GM12878 (cell line): Measurements from ENCODE around the gene GHRL. TPM values are rescaled to one million over a fixed set of nuclear protein-coding genes. Genes with fewer than 3 reads are reported as not detected.

Source experiments
- ATAC-seq: fragments of 200-7000 bp; cut with Tn5 transposase; 3 replicates; pipeline ENCODE4 v1.9.1; 2020; ENCODE audit warnings: mild to moderate bottlenecking, moderate library complexity
- BruUV-seq: library from RNA; stranded (reverse); fragments of 400-500 nt; replicated peaks from 2 replicates; lab custom pipeline; 2021; lab: Mats Ljungman, UMichigan
- CTCF ChIA-PET: fragments of 300-600 bp; sonication (Branson Sonifier 250); formaldehyde crosslinking; extraction: SDS; loops from one replicate; lab custom pipeline; 2021; ENCODE audit warnings: inconsistent platforms; lab: Yijun Ruan, JAX
- POLR2A ChIA-PET: fragments of 350-600 bp; formaldehyde crosslinking; extraction: SDS; loops from one replicate; lab custom pipeline; 2021; ENCODE audit warnings: inconsistent platforms; lab: Charles Lee
- RAD21 ChIA-PET: fragments of 300-600 bp; sonication (Branson Sonifier 250); formaldehyde crosslinking; loops from one replicate; lab custom pipeline; 2023; ENCODE audit warnings: antibody characterized with exemption; ENCODE audit not compliant: unreplicated experiment; lab: Charles Lee
- SMC1A ChIA-PET: fragments of 300-600 bp; sonication (Branson Sonifier 250); formaldehyde crosslinking; loops from one replicate; lab custom pipeline; 2023; ENCODE audit not compliant: unreplicated experiment, uncharacterized antibody; lab: Charles Lee
- DNase-seq: peaks from one replicate; pipeline ENCODE4 v3.0.0-alpha.2; 2011; ENCODE audit warnings: low read depth, low spot score
- FAIRE-seq: peaks from 3 replicates; lab custom pipeline; 2011; peaks lifted over from hg19 to GRCh38; lab: Jason Lieb, UNC
- H2AFZ ChIP-seq: 2 replicates; pipeline ENCODE4 v1.6.0; 2011; ENCODE audit warnings: low read depth, low read length, control low read depth; ENCODE audit not compliant: control insufficient read depth
- H3K27ac ChIP-seq: 2 replicates; pipeline ENCODE4 v1.5.1; 2011; ENCODE audit warnings: control low read depth; ENCODE audit not compliant: control insufficient read depth, insufficient read depth
- H3K27me3 ChIP-seq, 2 experiments: replicated peaks in 1 of 2; 2 replicates each; pipeline versions ENCODE4 v1.6.0 to v1.6.1; 2011; ENCODE audit warnings: low read length in 1 of 2; ENCODE audit not compliant: control insufficient read depth in 2 of 2, insufficient read depth in 2 of 2
- H3K36me3 ChIP-seq, 2 experiments: 2 replicates each; pipeline ENCODE4 v1.5.1; 2011; ENCODE audit warnings: low read length in 1 of 2; ENCODE audit not compliant: control insufficient read depth in 2 of 2, insufficient read depth in 2 of 2
- H3K4me1 ChIP-seq: 2 replicates; pipeline ENCODE4 v1.6.1; 2011; ENCODE audit warnings: mild to moderate bottlenecking, low read length, moderate library complexity, mixed read lengths; ENCODE audit not compliant: control insufficient read depth, insufficient read depth
- H3K4me2 ChIP-seq: 2 replicates; pipeline ENCODE4 v1.6.0; 2011; ENCODE audit warnings: control low read depth; ENCODE audit not compliant: control insufficient read depth, insufficient read depth
- H3K4me3 ChIP-seq: fragments of 200-600 bp; sonication (generic); 2 replicates; pipeline ENCODE4 v1.5.1; 2016
- H3K79me2 ChIP-seq: 2 replicates; pipeline ENCODE4 v1.6.0; 2011; ENCODE audit warnings: low read length; ENCODE audit not compliant: control insufficient read depth, insufficient read depth
- H3K9ac ChIP-seq: 2 replicates; pipeline ENCODE4 v1.8.0; 2011; ENCODE audit warnings: low read length, control low read depth, mixed read lengths; ENCODE audit not compliant: control insufficient read depth, insufficient read depth
- H3K9me3 ChIP-seq: replicated peaks from 3 replicates; pipeline ENCODE4 v1.5.1; 2011; ENCODE audit warnings: mild to moderate bottlenecking, low read length; ENCODE audit not compliant: control insufficient read depth, insufficient read depth
- H4K20me1 ChIP-seq: 2 replicates; pipeline ENCODE4 v1.6.0; 2011; ENCODE audit not compliant: control insufficient read depth, insufficient read depth
- DPF2 ChIP-seq: fragments of 450-650 bp; IDR thresholded peaks from 2 replicates; pipeline ENCODE4 v1.6.1; 2017; ENCODE audit warnings: mild to moderate bottlenecking
- HDAC6 ChIP-seq: fragments of 200-600 bp; sonication (generic); IDR thresholded peaks from one replicate; pipeline ENCODE4 v1.8.0; 2017; ENCODE audit warnings: antibody characterized with exemption; ENCODE audit not compliant: unreplicated experiment
- JUNB ChIP-seq: IDR thresholded peaks from 2 replicates; pipeline ENCODE4 v1.6.1; 2016; ENCODE audit warnings: antibody characterized with exemption, mild to moderate bottlenecking
- MTA2 ChIP-seq: fragments of 450-650 bp; IDR thresholded peaks from 2 replicates; pipeline ENCODE4 v1.6.1; 2016; ENCODE audit warnings: low read depth, mild to moderate bottlenecking, moderate library complexity
- PAX8 ChIP-seq: fragments of 450-650 bp; IDR thresholded peaks from 2 replicates; pipeline ENCODE4 v1.6.1; 2017; ENCODE audit warnings: mild to moderate bottlenecking, moderate library complexity
- POLR2AphosphoS5 ChIP-seq: IDR thresholded peaks from 2 replicates; pipeline ENCODE4 v1.6.1; 2011; ENCODE audit warnings: mild to moderate bottlenecking, low read length, inconsistent platforms
- RUNX3 ChIP-seq: IDR thresholded peaks from 2 replicates; pipeline ENCODE4 v1.6.1; 2012; ENCODE audit warnings: low read length, inconsistent platforms
- SMAD1 ChIP-seq: fragments of 450-650 bp; IDR thresholded peaks from 2 replicates; pipeline ENCODE4 v1.6.1; 2018; ENCODE audit warnings: mild to moderate bottlenecking, low read depth; ENCODE audit not compliant: partially characterized antibody
- WGBS: methylation state at CpG from one replicate; pipeline ENCODE4 v1.1.6; 2016; ENCODE audit warnings: low lambda C conversion rate; ENCODE audit not compliant: insufficient replicate concordance, insufficient coverage; ENCODE audit errors: missing lambda C conversion rate; 5-methylcytosine and 5-hydroxymethylcytosine counted together
- in situ Hi-C: fragments of 300-500 bp; cut with MboI; formaldehyde crosslinking; loops from 9 replicates; pipeline ENCODE4 v1.14.3; 2018; ENCODE audit warnings: mixed read lengths
- intact Hi-C: fragments of 100-400 bp; cut with micrococcal nuclease; formaldehyde crosslinking; loops from one replicate; pipeline ENCODE4 v1.14.2; 2022; ENCODE audit not compliant: unreplicated experiment
- polyA plus RNA-seq, 11 experiments: library from polyadenylated mRNA; depleted of rRNA in 4 of 11; unstranded in 6 of 11; stranded (reverse) in 5 of 11; fragments of >200 nt; fragmentation: Nextera tagmentation in 4 of 11; fragmentation: Illumina TruSeq in 1 of 11; extraction: Ambion mirVana in 4 of 11; extraction: Trizol in 1 of 11; gene quantifications; 1 replicate in 1 of 11; 2 replicates in 10 of 11; pipeline versions ENCODE4 v1.2.1 to v1.2.3, GENCODE V29; 2011 to 2016; ENCODE audit warnings: inconsistent platforms in 2 of 11, missing spikeins in 2 of 11, low read depth in 1 of 11
- total RNA-seq, 4 experiments: library from RNA; depleted of rRNA in 3 of 4; stranded (reverse); fragments of >200 nt in 3 of 4; fragmentation: Illumina TruSeq in 1 of 4; extraction: Trizol in 1 of 4; gene quantifications; 2 replicates each; pipeline versions ENCODE4 v1.2.1 to v1.2.3, GENCODE V29; 2013 to 2021

GHRL gene
- total and polyA plus RNA-seq, 10 of the 15 experiments (the other 5 are each of a cell fraction or from before 2014, with no cell fraction given), result 0.35 to 2.2 (median 0.88) TPM

- ATAC-seq (no peak), FAIRE-seq (no peak), DNase-seq (no peak)
- ChIA-PET RAD21 (no interaction called here), POLR2A (interaction anchor here (0.8 to 1.0 kb wide), 2 partner anchors 20 to 22 kb away, joined by 3 to 6 read pairs; no protein-coding TSS in a partner anchor), SMC1A (interaction anchor here (1.2 to 1.6 kb wide), 2 partner anchors 11 to 37 kb away, joined by 4 read pairs; no protein-coding TSS in a partner anchor), CTCF (interaction anchor here (0.8 kb wide), 1 partner anchor 351 kb away, joined by 4 read pairs; no protein-coding TSS in a partner anchor)
- no peaks in the 10 kb centered on the region for H3K27me3 ChIP-seq
- H3K36me3 ChIP-seq, result peaks cover 14 to 19% of the 10 kb centered on the region in 2 experiments
- no peak overlapping the region for H3K9ac ChIP-seq
- H3K4me3 ChIP-seq, result no peak overlapping the region
- peaks cover 7% of the 10 kb centered on the region; the same call in 1 of the 2 replicates for H3K4me1 ChIP-seq
- no peaks in the 10 kb centered on the region; the same call in 1 of the 2 replicates for H4K20me1 ChIP-seq
- BruUV-seq, result no TSS peak
- no peaks in the 10 kb centered on the region for H3K79me2 ChIP-seq
- in situ Hi-C loops, result no loop called here
- TF ChIP-seq DPF2 (no peak), HDAC6 (no peak), POLR2AphosphoS5 (no peak), SMAD1 (no peak), JUNB (no peak), MTA2 (no peak), RUNX3 (no peak), PAX8 (no peak)
- no peak overlapping the region for H3K27ac ChIP-seq
- H3K4me2 ChIP-seq, result no peak overlapping the region
- no peaks in the 10 kb centered on the region for H3K9me3 ChIP-seq
- 93% methylated on average over 12 of the region's 12 CpGs for WGBS
- intact Hi-C loops, result no loop called here
- H2AFZ ChIP-seq, result no peak overlapping the region
Measured at GRCh38 chr3:10285272-10286132, 7.2 kb downstream of the GHRL start.
